Hippocampal formation (tissue), 2 donors: Measurements from ENCODE around the gene SUGCT.

Experiments used
- DNase-seq, 2 donors: peaks; one replicate each; lab custom pipeline; 2025; lab: John Stamatoyannopoulos, UW

SUGCT gene

DNA sequence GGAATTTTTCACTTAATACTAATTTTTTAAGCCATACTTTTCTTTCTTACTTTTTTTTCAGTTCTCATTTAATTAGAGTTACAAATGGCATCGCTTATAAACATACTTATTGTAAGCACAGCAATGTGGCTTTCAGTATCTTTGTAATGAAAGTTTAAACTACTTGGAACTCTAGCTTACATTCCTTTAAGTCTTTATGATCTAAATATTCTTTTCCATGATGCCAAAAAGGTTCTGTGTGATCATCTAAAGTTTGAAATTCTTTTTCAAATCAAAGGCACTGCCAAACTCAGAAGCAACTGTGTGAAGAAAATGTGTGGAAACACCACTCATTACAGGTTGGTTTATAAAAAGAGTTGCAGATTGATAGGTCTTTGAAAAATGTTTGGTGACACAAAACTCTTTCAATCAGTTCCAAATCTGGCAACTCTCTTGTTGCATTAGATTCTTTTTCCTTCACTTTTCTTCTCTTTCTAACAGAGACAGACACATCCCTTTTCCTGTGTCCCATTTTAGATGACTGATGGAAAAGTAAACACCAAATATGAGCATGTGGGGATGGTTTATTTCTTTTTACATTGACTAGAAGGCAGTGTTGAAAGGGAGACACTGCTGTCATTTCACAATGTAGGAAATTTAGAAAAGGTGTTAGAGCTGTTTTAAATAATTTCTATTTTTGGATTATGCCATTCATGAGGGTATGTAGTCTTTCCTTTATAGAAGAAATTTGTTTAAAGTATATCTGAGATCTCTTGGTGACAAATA lies 392.3 kb downstream of the SUGCT start:
- no peak for DNase-seq

DNA sequence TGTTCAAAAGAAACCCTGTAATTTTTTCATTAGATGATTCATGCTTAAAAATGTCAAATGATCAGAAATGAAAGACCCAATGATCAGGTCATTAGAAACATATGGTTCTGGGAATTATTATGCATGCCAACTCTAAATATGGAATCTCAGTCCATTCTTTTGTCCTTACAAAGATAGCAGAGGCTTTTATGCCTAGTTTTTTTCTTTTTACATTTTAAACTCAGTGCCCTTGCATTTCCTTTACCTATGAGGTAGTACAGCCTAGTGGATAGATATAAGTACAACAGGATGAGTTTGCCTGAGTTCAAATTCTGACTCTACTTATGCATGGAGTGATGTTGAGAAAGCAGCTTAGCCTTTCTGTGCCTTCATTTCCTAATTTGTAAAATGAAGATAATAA lies 392.9 kb downstream of the SUGCT start:
- DNase-seq = no peak

DNA sequence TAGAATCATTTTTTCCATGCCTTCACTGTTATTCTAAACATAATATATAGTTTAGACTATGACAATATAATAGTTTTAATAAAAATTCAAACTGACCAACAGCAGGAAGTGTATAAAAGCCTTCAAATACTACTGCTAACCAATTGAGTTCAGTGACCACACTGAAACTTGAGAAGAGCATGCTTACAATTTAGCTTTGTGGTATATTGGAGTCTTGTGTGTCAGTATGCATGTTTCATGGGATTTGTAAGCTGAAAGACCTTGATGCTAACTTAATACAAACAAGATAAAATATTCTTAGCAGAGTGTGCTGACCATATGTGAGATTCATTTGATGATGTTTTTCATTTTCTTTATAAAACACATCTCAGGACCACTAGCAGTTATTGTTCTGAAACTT lies 395.5 kb downstream of the SUGCT start:
- DNase-seq = no peak

DNA sequence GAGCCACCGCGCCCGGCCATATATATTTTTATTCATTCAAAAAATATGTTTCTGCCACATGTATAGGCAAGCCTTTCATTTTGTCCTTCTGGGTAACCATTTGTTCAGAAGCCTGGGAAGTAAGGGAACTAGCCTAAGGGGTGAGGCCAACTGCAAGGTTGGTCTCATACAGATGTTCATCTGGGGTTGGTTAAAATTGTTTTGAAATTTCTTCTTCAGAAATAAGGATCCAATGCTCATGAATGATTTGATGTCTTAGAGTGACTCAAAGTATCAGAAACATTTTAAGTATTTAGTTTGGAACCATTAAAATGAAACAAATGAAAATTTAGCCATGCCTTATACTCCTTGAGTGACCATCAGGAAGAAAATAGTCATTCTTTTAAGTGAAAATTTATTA lies 397.2 kb downstream of the SUGCT start:
- DNase-seq = no peak

DNA sequence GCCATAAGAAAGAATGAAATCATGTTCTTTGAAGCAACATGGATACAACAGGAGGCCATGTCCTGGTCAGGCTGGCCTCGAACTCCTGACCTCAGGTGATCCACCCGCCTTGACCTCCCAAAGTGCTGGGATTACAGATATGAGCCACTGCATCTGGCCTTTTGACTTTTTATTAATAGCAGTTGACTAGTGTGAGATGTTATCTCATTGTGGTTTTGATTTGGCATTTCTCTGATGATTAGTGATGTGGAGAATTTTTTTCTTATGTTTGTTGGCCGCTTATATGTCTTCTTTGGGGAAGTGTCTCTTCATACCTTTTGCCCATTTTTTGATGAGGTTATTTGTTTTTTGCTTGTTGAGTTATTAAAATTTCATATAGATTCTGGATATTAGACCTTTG lies 400.9 kb downstream of the SUGCT start:
- DNase-seq = no peak

DNA sequence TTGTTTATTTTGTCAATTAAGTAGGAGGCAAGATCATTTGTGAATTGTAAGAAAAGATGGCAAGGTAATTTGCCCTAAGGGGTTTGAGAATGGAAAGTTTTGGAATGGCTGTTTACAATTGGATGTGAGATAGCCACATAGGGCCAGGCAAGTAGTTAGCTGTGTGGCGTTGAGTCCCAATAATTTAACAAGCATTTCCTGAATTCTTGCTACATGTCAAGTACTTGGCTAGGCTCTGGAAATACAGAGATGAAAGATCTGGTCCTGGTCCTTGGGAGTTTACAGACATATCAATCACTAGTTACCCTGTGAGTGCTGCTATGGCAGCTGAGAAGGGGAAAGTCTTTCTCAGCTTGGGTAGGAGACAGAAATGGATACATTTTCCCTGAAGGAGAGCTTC lies 401.6 kb downstream of the SUGCT start:
- DNase-seq = no peak

DNA sequence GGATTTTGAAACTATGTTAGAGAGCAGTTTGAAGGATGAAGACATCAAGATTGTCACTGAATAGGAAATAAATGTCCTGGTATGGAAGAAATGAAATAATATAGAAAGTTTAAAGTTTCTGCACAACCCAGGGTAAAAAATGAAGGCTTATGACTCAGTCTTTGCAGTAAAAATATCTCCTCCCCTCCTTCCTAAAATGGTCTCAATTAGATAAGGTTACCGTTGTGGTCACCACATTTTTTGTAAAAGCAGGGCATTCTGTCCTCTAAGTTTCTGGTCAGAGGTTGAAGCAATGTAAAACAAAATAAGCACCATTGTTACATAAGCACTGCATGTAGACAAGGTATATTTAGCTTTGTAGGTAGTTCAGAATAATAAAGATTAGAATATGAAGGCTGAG lies 403.5 kb downstream of the SUGCT start:
- no peak for DNase-seq

DNA sequence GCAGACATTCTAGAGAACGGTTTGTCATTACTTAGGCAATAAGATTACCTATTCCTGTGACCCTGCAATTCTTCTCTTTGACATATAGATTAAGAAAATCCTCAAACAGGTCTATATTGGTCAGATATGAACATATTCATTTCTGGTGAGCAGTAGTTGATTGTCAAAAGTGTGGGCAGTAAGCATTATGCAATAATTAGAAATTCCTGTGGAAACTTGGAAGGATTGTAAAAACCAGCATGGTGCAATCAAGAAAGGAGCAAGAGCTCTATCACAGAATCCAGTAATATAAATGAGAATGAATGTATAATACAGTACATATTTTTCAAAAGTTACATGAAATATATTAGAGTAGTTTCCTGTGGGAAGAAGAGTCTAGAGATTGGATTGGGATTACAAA lies 406.5 kb downstream of the SUGCT start:
- no peak for DNase-seq

DNA sequence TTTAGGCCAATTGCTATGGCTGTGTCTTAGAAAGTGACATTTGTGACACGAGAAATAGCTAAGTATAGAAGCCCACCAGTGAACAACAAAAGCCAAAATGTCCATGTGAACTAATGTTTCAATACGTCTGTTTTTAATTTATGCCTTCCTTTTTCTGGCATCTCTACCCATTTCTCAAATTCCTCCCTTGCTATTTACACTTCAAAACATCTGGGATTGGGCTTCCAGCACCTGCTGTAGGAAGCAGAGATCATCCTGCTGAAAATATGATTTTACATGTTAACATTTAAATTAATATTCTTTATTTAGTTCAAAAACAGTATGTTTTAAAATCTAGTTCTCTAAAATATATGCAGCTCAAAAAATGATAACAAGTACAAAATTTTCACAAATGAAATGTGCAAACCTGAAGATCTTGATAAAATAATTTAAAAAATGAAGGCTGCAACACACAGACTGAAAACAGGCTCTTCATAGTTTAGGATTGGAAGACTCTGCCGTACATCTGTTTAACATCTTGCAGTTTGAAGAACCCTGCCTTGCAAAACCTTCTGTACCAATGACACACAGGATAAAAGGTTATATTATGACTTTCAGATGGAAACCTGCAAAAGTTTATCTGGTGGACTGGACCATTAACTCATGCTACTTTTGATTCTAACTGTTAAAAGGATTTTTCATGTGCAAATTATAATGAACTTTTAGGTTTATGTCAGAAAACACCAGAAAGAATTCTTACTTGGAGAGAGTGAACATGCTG lies 408.4 kb downstream of the SUGCT start:
- DNase-seq = no peak

DNA sequence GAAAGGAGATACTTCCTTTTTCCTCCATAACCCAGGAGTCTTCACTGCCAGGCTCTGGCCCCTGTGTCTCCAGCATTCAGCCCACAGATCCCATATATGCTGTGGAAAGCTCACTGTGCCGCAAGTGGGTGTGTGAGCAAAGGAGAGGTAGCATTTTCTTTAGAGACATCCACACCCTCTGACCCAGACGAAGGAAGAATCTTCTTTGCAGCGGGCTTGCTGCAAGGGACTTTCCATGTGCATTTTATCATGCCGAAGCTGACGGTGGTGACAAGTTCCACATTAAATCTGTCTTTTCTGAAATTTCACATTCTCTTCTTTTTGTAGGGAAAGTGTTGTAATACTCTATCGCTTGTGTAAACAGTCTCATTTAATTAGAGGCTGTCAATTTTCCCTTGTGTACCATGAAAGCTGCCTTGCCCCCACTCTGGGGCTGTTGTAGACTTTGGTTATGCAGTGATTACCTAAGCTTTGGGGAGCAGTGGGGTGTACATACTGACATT lies 409.5 kb downstream of the SUGCT start:
- no peak for DNase-seq

DNA sequence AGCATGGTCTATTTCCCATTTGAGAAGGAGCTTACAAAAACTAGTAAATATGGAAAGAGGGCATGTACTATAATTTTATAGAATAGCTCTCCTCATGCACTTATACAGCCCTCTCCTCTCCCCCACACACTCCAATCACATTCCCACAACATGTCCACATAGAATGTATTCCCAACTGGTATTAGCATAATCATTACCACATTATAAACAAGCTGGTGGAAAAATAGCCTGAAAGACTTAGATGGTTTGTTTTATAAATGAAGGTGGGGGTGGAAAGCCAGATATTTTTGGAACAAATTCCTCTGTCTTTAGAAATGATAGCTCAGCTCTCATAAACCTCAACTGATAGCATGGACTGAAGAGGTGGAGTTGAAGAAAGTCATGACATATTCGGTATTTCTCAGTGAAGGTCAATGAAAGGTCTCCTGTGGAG lies 410.1 kb downstream of the SUGCT start:
- no peak for DNase-seq

DNA sequence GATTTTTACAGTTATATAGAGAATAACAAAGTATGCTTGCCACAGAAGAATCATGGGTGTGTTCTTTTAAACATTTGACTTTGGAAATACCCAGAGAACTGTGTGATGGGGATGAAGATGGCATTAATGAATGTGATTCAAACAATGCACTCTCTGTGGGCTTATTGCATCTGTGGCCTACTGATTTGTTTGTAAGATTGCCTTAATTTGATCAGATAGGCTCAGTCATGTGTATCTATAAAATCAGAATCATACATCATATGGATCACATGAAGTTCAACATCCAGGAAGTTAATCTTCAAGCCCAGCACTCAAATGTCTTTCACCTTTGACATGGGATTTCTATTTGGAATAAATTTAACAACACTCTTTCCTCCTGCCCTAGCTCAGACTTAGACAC lies 410.9 kb downstream of the SUGCT start:
- no peak for DNase-seq

DNA sequence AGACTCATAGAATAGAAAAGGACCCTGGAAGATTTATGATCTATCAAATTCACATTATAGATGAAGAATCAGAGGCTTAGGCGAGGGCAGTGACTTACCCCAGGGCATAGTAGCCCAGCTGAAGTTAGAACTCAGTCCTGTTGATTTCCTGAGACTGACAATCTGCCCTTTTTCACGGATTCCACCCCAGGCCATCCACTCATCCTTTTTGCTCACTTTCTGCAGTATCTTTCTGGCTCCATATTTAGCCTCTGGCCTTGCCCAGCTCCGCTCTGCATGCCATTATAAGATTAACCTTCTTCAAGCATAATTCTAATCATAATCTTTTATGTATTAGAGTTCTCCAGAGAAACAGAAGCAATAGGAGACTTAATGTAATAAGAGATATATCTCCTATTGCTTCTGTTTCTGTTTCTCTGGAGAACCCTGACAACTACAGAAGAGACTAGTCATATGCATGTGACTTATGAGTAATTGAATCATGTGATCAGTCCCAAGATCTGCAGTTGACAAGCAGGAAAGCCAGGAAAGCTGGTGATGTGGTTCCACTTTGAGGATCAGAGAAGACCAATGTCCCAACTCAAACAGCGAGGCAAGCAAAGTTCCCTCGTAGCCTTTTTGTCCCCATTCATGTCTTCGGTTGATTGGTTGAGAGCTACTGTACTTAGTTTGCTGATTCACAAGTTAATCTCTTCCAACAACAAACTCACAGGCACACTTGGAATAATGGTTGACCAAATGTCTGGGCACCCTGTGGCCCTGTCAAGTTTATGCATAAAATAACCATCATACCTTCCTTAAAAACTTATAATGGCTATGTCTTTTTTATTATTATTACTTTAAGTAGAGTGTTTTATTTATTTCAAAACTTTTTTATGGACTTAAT lies 412.1 kb downstream of the SUGCT start:
- no peak for DNase-seq

DNA sequence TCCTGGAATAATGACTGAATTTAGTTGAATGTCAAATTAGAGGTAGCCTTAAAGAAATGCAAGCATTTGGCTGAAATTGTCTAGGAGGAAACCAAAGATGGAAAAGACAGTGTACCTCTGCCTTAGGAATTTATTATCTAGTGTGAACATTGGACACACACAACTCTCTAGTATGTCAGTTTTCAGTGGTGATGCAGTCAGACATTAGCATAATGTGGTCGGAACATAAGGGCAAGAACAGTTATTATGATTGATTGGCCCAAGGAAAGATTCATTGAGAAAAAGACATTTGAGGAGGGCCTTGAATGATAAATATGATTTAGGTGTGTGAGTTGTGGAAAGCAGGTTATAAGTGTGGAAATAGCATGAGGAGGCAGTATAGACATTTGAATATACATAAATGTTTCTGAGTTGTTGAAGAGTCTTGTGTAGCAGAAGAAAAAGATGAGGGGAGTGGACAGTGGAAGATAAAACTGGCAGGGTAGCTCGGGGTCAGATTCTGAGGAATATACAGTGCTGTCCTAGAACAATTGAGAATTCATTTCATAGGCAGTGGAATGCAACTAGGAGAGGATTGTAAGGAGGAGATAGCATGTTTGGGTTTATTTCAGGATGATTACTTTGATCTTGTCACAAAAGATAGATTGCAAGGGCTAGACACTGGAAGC lies 414.7 kb downstream of the SUGCT start:
- DNase-seq = no peak

DNA sequence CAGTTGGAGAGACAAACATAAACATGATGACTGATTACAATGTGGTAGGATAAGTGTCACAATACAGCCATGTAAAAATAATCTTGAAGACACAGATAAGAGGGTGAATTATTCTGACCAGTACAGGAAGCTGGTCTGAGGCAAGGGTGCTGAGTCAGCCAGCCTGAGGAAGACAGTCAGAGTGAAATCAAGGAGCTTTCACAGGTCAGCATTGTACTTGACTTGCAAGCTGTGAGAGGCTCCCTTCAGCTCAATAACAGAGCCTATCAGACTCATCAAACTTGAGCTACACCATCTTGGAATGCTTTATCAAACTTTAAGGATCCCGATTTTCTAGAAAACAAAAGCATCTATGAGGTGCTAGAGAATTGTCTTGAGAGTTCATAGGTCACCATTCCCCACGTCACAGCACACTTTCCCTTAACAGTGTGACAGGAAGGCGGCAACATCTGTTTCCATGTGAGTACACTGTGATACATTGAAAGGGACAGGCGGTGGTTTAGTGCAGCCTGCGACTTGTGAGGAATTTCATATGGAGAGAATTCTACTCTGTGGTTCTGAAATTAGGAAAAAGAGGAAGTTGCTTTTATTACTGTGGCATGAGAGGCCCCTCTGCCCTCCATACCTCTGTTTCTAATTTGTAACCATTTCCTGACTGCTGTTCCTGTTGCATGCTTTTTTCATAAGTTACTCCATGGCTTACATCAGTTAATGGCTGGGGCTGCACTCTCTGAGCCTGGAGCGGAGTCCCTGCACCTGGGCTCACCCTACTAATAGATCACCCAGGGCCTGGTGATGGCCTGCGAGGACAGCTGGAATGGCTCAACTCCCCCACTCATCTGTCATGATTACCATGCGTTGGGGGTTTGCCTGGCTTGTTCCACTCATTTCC lies 417.1 kb downstream of the SUGCT start:
- no peak for DNase-seq

DNA sequence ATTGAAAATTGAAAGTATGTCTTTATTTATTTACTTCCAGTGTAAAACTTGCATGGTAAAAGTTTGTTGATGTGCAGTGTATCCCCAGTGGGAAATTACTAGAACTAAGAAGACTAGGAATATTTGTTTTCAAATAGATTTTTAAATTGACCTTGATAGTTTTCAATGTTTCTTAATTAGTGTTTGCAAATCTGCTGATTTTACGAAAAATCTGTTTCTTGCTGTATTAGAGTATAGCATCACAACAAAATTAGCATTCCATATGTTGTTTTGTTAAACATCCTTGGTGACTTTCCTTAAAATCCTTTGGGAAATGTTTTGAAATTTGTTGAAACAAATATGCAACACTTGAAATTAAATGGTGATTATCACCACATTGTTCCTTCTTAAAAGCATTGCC lies 425.9 kb downstream of the SUGCT start:
- no peak for DNase-seq

DNA sequence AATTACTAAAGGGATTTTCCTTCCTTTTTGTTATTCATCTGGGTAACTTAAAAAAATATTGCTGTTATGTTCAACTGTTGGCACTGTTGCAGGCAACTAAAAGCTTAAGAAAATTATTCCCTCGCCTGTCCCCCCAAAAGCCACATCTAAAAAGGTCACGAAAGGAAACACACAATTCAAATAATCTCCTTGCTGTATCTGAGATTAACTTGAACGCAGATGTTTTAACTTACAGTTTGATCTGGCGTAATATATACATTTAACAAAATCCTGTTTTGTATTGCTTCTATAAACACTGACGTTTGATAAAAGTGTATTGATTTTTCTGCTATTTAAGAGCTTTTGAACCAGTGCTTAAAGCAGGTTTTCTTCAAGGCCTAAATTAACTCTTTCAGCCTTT lies 432.1 kb downstream of the SUGCT start:
- no peak for DNase-seq

DNA sequence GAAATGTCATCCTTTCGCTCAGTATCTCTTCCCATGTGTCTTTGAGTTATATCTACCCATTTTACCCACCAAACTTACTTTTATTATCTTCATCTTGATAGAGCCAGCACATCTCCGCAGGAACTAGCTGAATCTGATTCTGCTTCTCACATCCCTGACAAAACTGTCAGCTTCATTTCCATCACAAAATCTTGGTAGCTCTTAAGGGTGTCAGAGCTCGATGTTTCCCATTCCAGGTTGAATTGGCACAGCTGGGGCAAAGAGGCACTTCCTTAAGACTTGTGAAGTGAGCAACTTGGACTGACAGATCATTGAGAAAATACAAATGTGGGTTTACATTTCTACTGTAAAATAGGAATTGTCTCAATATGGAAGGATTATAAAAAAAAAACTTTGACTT lies 434.5 kb downstream of the SUGCT start:
- no peak for DNase-seq

DNA sequence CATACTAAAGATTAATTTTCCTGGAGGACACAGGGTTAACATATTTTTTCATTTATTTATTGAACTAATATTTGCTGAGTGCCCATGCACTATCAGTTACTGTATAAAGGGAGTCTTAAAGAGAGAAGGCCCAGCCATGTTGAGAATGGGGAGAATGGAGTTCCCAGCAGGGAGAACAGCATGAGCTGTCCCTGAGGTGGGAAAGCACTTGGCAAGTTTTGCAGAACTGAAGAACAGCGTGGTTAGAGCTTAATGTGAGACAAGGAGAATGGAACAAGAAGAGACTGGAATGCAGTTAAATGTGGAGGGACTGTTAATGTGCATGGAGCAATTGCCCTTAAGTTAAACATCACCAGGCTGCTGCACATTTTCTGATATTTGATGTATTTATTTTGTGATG lies 435.4 kb downstream of the SUGCT start:
- no peak for DNase-seq

DNA sequence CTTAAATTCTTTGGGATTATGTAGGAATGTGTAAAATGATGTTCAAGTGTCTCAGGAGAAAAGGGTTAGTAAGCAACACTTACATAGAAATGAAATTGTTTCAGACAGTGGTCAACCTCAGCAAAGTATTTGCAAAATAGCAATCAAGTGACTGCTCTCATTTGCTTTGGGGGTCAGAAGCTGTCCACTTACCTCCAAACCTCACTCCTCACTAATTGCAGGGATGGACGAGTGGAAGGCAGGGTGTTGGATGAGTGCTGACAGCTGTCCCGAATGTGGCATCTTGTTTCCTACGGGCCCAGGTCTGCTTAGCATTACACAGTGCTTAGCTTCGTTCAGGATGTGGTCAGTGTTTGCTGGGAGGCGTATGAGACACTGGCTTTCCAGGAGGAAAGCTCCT lies 437.0 kb downstream of the SUGCT start:
- DNase-seq = no peak
